NCI-H1417 (cell line): Measurements from ENCODE around the gene DIAPH2.
"Not testable (repeated sequence)": the region's sequence is repeated elsewhere in the genome, so short reads cannot be mapped to it uniquely, and the experiment has no call there.

ENCODE experiments used
- DNase-seq, 3 experiments: peaks; one replicate each; lab custom pipeline; 2025; lab: John Stamatoyannopoulos, UW

The DIAPH2 gene

GRCh38 chrX:96719161-96719875 lies 34.7 kb downstream of the DIAPH2 start:
- DNase-seq = no peak

- DNase-seq = no peak
Observed at GRCh38 chrX:96721354-96721753, 36.7 kb downstream of the DIAPH2 start.

GRCh38 chrX:96722781-96723180 lies 38.1 kb downstream of the DIAPH2 start:
- DNase-seq = no peak

- DNase-seq = no peak
Observed at GRCh38 chrX:96729053-96729452, 44.4 kb downstream of the DIAPH2 start.

GRCh38 chrX:96729868-96730643 lies 45.4 kb downstream of the DIAPH2 start:
- no peak for DNase-seq

- not testable (repeated sequence) for DNase-seq
Observed at GRCh38 chrX:96731000-96731399, 46.4 kb downstream of the DIAPH2 start.

GRCh38 chrX:96743367-96744073 lies 58.9 kb downstream of the DIAPH2 start:
- no peak for DNase-seq

- DNase-seq = no peak
Observed at GRCh38 chrX:96752781-96753180, 68.1 kb downstream of the DIAPH2 start.

GRCh38 chrX:96753230-96753629 lies 68.6 kb downstream of the DIAPH2 start:
- no peak for DNase-seq

- DNase-seq = no peak
Observed at GRCh38 chrX:96756491-96756890, 71.8 kb downstream of the DIAPH2 start.

- peak in 1 of 3 experiments; percentile 38 for DNase-seq
Observed at GRCh38 chrX:96761566-96761965, 76.9 kb downstream of the DIAPH2 start.

GRCh38 chrX:96763608-96764007 lies 79.0 kb downstream of the DIAPH2 start:
- DNase-seq = peak in 2 of 3 experiments; percentile 46 to 88

GRCh38 chrX:96764864-96765263 lies 80.2 kb downstream of the DIAPH2 start:
- no peak for DNase-seq

GRCh38 chrX:96770315-96770714 lies 85.7 kb downstream of the DIAPH2 start:
- peak in 1 of 3 experiments; percentile 66 for DNase-seq

GRCh38 chrX:96771486-96771885 lies 86.8 kb downstream of the DIAPH2 start:
- DNase-seq = no peak

- DNase-seq = no peak
Observed at GRCh38 chrX:96774116-96774515, 89.5 kb downstream of the DIAPH2 start.

- no peak for DNase-seq
Observed at GRCh38 chrX:96776966-96777365, 92.3 kb downstream of the DIAPH2 start.

- DNase-seq = no peak
Observed at GRCh38 chrX:96791559-96791958, 106.9 kb downstream of the DIAPH2 start.

- DNase-seq = no peak
Observed at GRCh38 chrX:96792047-96792446, 107.4 kb downstream of the DIAPH2 start.

GRCh38 chrX:96798982-96799381 lies 114.3 kb downstream of the DIAPH2 start:
- no peak for DNase-seq

- no peak for DNase-seq
Observed at GRCh38 chrX:96807318-96807717, 122.7 kb downstream of the DIAPH2 start.

- no peak for DNase-seq
Observed at GRCh38 chrX:96820935-96821334, 136.3 kb downstream of the DIAPH2 start.

GRCh38 chrX:96824166-96824565 lies 139.5 kb downstream of the DIAPH2 start:
- DNase-seq = no peak
